IgD-negative memory B cell (primary cell): ENCODE results near the gene CTSL. TPM values are rescaled to one million over a fixed set of nuclear protein-coding genes. Genes with fewer than 3 reads are reported as not detected.
"Not testable (repeated sequence)": the region's sequence is repeated elsewhere in the genome, so short reads cannot be mapped to it uniquely, and the experiment has no call there.

ENCODE experiments used
- H3K27ac Mint-ChIP-seq, 3 donors: one replicate each; pipeline ENCODE4 v1.8.0; 2020 to 2022; ENCODE audit warnings: mild to moderate bottlenecking in 3 of 3, mixed read lengths in 3 of 3, moderate library complexity in 1 of 3
- H3K27me3 Mint-ChIP-seq: one replicate; pipeline ENCODE4 v1.8.0; 2021; ENCODE audit warnings: mixed read lengths
- H3K36me3 Mint-ChIP-seq: one replicate; pipeline ENCODE4 v1.8.0; 2020; ENCODE audit warnings: mild to moderate bottlenecking, mixed read lengths
- H3K4me1 Mint-ChIP-seq, 3 donors: one replicate each; pipeline ENCODE4 v1.8.0; 2020 to 2022; ENCODE audit warnings: mixed read lengths in 3 of 3, mild to moderate bottlenecking in 1 of 3
- H3K4me3 Mint-ChIP-seq, 4 donors: one replicate each; pipeline ENCODE4 v1.8.0; 2020 to 2022; ENCODE audit warnings: mild to moderate bottlenecking in 4 of 4, mixed read lengths in 4 of 4, moderate library complexity in 3 of 4
- H3K9me3 Mint-ChIP-seq, 3 donors: one replicate each; pipeline ENCODE4 v1.8.0; 2020 to 2021; ENCODE audit warnings: mixed read lengths in 3 of 3, mild to moderate bottlenecking in 1 of 3
- polyA plus RNA-seq: library from polyadenylated mRNA; unstranded; fragments of 300-500 nt; fragmentation: Illumina TruSeq; gene quantifications from one replicate; pipeline ENCODE4 v1.2.3, GENCODE V29; 2021

The CTSL gene
- polyA plus RNA-seq, 1 donor from 2014 or later = 1.4 TPM

GRCh38 chr9:87725356-87725899 is 491 bp upstream of the CTSL start:
- H3K27me3 Mint-ChIP-seq = peaks cover 13% of the 10 kb centered on the region
- peaks cover 0 to 3% (median 0%) of the 10 kb centered on the region in 3 donors for H3K9me3 Mint-ChIP-seq
- no peak overlapping the region for H3K27ac Mint-ChIP-seq
- no peaks in the 10 kb centered on the region for H3K4me1 Mint-ChIP-seq
- peak overlapping the region in 1 of 4 donors; percentile 28 for H3K4me3 Mint-ChIP-seq
- no peaks in the 10 kb centered on the region for H3K36me3 Mint-ChIP-seq

GRCh38 chr9:87729246-87729645 is 3.3 kb downstream of the CTSL start:
- Mint-ChIP-seq H3K27me3 (peaks cover 14% of the 10 kb centered on the region), H3K4me3 (no peak overlapping the region), H3K36me3 (no peaks in the 10 kb centered on the region), H3K27ac (no peak overlapping the region), H3K9me3 (no peaks in the 10 kb centered on the region), H3K4me1 (no peaks in the 10 kb centered on the region)

GRCh38 chr9:87731321-87731720 is 5.4 kb downstream of the CTSL start:
- no peak overlapping the region for H3K27ac Mint-ChIP-seq
- H3K4me3 Mint-ChIP-seq = no peak overlapping the region
- peaks cover 12% of the 10 kb centered on the region for H3K27me3 Mint-ChIP-seq
- no peaks in the 10 kb centered on the region for H3K36me3 Mint-ChIP-seq
- no peaks in the 10 kb centered on the region for H3K4me1 Mint-ChIP-seq
- H3K9me3 Mint-ChIP-seq = no peaks in the 10 kb centered on the region

GRCh38 chr9:87732344-87732743 is 6.4 kb downstream of the CTSL start:
- no peaks in the 10 kb centered on the region for H3K4me1 Mint-ChIP-seq
- no peak overlapping the region for H3K4me3 Mint-ChIP-seq
- no peaks in the 10 kb centered on the region for H3K36me3 Mint-ChIP-seq
- peaks cover 0 to 5% (median 0%) of the 10 kb centered on the region in 3 donors for H3K9me3 Mint-ChIP-seq
- peaks cover 9% of the 10 kb centered on the region for H3K27me3 Mint-ChIP-seq
- H3K27ac Mint-ChIP-seq = no peak overlapping the region

GRCh38 chr9:87732756-87733155 is 6.8 kb downstream of the CTSL start:
- Mint-ChIP-seq H3K4me1 (no peaks in the 10 kb centered on the region), H3K36me3 (no peaks in the 10 kb centered on the region)

GRCh38 chr9:87733273-87734052 is 7.5 kb downstream of the CTSL start:
- H3K4me1 Mint-ChIP-seq = no peaks in the 10 kb centered on the region
- H3K4me3 Mint-ChIP-seq = no peak overlapping the region
- H3K27me3 Mint-ChIP-seq = peaks cover 6% of the 10 kb centered on the region
- no peak overlapping the region for H3K27ac Mint-ChIP-seq
- H3K9me3 Mint-ChIP-seq = peaks cover 0 to 5% (median 4%) of the 10 kb centered on the region in 3 donors
- no peaks in the 10 kb centered on the region for H3K36me3 Mint-ChIP-seq

More at GRCh38 chr9:87732756-87733155, 6.8 kb downstream of the CTSL start:
- Mint-ChIP-seq H3K27me3 (peaks cover 9% of the 10 kb centered on the region), H3K9me3 (peaks cover 0 to 5% (median 0%) of the 10 kb centered on the region in 3 donors), H3K4me3 (no peak overlapping the region), H3K27ac (no peak overlapping the region)

- Mint-ChIP-seq H3K36me3 (no peaks in the 10 kb centered on the region), H3K27me3 (peaks cover 6% of the 10 kb centered on the region), H3K4me3 (no peak overlapping the region), H3K4me1 (no peaks in the 10 kb centered on the region), H3K27ac (no peak overlapping the region), H3K9me3 (peaks cover 0 to 5% (median 4%) of the 10 kb centered on the region in 3 donors)
Observed at GRCh38 chr9:87734106-87734505, 8.2 kb downstream of the CTSL start.

- H3K27ac Mint-ChIP-seq = no peak overlapping the region
- H3K36me3 Mint-ChIP-seq = peaks cover 1% of the 10 kb centered on the region
- H3K4me3 Mint-ChIP-seq = no peak overlapping the region
- H3K4me1 Mint-ChIP-seq = no peaks in the 10 kb centered on the region
- H3K27me3 Mint-ChIP-seq = peaks cover 3% of the 10 kb centered on the region
- H3K9me3 Mint-ChIP-seq = peaks cover 5% of the 10 kb centered on the region in 3 donors
Observed at GRCh38 chr9:87739546-87739945, 13.6 kb downstream of the CTSL start.

GRCh38 chr9:87740209-87740608 is 14.3 kb downstream of the CTSL start:
- Mint-ChIP-seq H3K4me1 (no peaks in the 10 kb centered on the region), H3K36me3 (peaks cover 1% of the 10 kb centered on the region), H3K27ac (no peak overlapping the region), H3K4me3 (no peak overlapping the region), H3K9me3 (peaks cover 5% of the 10 kb centered on the region in 3 donors), H3K27me3 (peaks cover 3% of the 10 kb centered on the region)

- Mint-ChIP-seq H3K27me3 (no peaks in the 10 kb centered on the region), H3K27ac (no peak overlapping the region), H3K4me1 (no peaks in the 10 kb centered on the region), H3K9me3 (peaks cover 5 to 8% (median 5%) of the 10 kb centered on the region in 3 donors), H3K36me3 (peaks cover 1% of the 10 kb centered on the region), H3K4me3 (no peak overlapping the region)
Observed at GRCh38 chr9:87741326-87741725, 15.4 kb downstream of the CTSL start.

GRCh38 chr9:87741891-87742290 is 16.0 kb downstream of the CTSL start:
- Mint-ChIP-seq H3K36me3 (peaks cover 1% of the 10 kb centered on the region), H3K4me1 (no peaks in the 10 kb centered on the region), H3K9me3 (peaks cover under 1 to 8% (median 5%) of the 10 kb centered on the region in 3 donors), H3K4me3 (no peak overlapping the region), H3K27ac (no peak overlapping the region), H3K27me3 (peaks cover 2% of the 10 kb centered on the region)

GRCh38 chr9:87742813-87743428 is 17.0 kb downstream of the CTSL start:
- Mint-ChIP-seq H3K9me3 (peaks cover 0 to 8% (median 5%) of the 10 kb centered on the region in 3 donors), H3K27me3 (peaks cover 2% of the 10 kb centered on the region), H3K27ac (no peak overlapping the region), H3K4me1 (no peaks in the 10 kb centered on the region), H3K4me3 (peak overlapping the region in 1 of 4 donors; percentile 65), H3K36me3 (peaks cover 1% of the 10 kb centered on the region)

GRCh38 chr9:87744247-87744646 is 18.3 kb downstream of the CTSL start:
- H3K27me3 Mint-ChIP-seq, H3K36me3 Mint-ChIP-seq, H3K9me3 Mint-ChIP-seq, H3K4me1 Mint-ChIP-seq, H3K27ac Mint-ChIP-seq, H3K4me3 Mint-ChIP-seq: not testable (repeated sequence)

- peaks cover 4% of the 10 kb centered on the region for H3K27me3 Mint-ChIP-seq
- H3K4me3 Mint-ChIP-seq = no peak overlapping the region
- H3K4me1 Mint-ChIP-seq = no peaks in the 10 kb centered on the region
- H3K27ac Mint-ChIP-seq = no peak overlapping the region
- H3K9me3 Mint-ChIP-seq = peaks cover 0 to 2% (median 2%) of the 10 kb centered on the region in 3 donors
- peaks cover 1% of the 10 kb centered on the region for H3K36me3 Mint-ChIP-seq
Observed at GRCh38 chr9:87746186-87746585, 20.3 kb downstream of the CTSL start.

- no peak overlapping the region for H3K4me3 Mint-ChIP-seq
- H3K36me3 Mint-ChIP-seq = peaks cover 1% of the 10 kb centered on the region
- H3K9me3 Mint-ChIP-seq = peaks cover 0 to 5% (median 2%) of the 10 kb centered on the region in 3 donors
- peaks cover 4% of the 10 kb centered on the region for H3K27me3 Mint-ChIP-seq
- no peaks in the 10 kb centered on the region for H3K4me1 Mint-ChIP-seq
- H3K27ac Mint-ChIP-seq = no peak overlapping the region
Observed at GRCh38 chr9:87748881-87749280, 23.0 kb downstream of the CTSL start.
